Esophagus (tissue), 2 donors: ENCODE measurements around the gene GRB10. TPM values are rescaled to one million over a fixed set of nuclear protein-coding genes. Genes with fewer than 3 reads are reported as not detected.
"Not testable (repeated sequence)": the region's sequence is repeated elsewhere in the genome, so short reads cannot be mapped to it uniquely, and the experiment has no call there.

Source experiments
- H3K27ac ChIP-seq, 2 donors: one replicate each; pipeline ENCODE4 v1.5.1; 2013; ENCODE audit warnings: low read depth in 2 of 2, mild to moderate bottlenecking in 2 of 2, inconsistent platforms in 1 of 2, low read length in 1 of 2, moderate library complexity in 1 of 2
- H3K27me3 ChIP-seq, 2 donors: one replicate each; pipeline ENCODE4 v1.6.1; 2013; ENCODE audit warnings: low read length in 2 of 2, control low read depth in 1 of 2, mild to moderate bottlenecking in 1 of 2; ENCODE audit not compliant: insufficient read depth in 2 of 2, control insufficient read depth in 1 of 2
- H3K36me3 ChIP-seq, 2 donors: one replicate each; pipeline ENCODE4 v1.6.1; 2013; ENCODE audit warnings: low read length in 1 of 2; ENCODE audit not compliant: control insufficient read depth in 2 of 2, insufficient read depth in 2 of 2
- H3K4me1 ChIP-seq, 2 donors: one replicate each; pipeline ENCODE4 v1.6.1; 2013; ENCODE audit warnings: low read length in 1 of 2; ENCODE audit not compliant: control insufficient read depth in 2 of 2, insufficient read depth in 2 of 2
- H3K4me3 ChIP-seq, 2 donors: one replicate each; pipeline ENCODE4 v1.5.1; 2013; ENCODE audit warnings: low read length in 2 of 2, mild to moderate bottlenecking in 2 of 2, low read depth in 1 of 2, moderate library complexity in 1 of 2
- H3K9me3 ChIP-seq, 2 donors: one replicate each; pipeline ENCODE4 v1.6.1; 2013; ENCODE audit warnings: mild to moderate bottlenecking in 2 of 2, low read depth in 1 of 2, low read length in 1 of 2, moderate library complexity in 1 of 2; ENCODE audit not compliant: control insufficient read depth in 2 of 2, insufficient read depth in 1 of 2
- WGBS, 2 donors: extraction: QIAGEN DNeasy Blood & Tissue Kit; methylation state at CpG; one replicate each; pipeline ENCODE4 v1.1.7; 2013; 5-methylcytosine and 5-hydroxymethylcytosine counted together
- polyA plus RNA-seq, 2 donors: library from polyadenylated mRNA; stranded (reverse); fragments of 200-250 nt; gene quantifications; one replicate each; pipeline ENCODE4 v1.2.3, GENCODE V29; 2013
- donor health status: healthy with polysubstance abuse.
- donor health status: Bipolar disorder and iron deficiency.

The GRB10 gene
- polyA plus RNA-seq, 2 donors = 4.0 to 5.0 TPM

DNA sequence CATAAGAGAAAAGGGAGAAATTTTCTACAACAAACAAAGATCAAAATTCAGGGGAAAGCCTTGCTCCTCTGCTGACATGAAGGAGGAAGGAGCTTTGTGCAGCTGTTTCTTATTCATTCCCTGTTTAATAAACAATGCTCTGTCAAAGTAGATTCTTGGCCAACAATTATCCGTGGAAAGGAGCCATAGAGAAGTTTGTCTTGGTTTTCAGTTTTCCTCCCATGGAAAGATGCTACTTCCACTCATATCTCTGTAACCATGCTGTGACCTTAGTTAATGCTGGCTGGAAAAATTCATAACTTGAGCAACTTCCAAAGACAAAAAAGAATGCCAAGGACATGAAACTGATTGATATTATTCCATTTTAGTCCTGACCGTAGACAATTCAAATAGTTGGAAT is 225.6 kb downstream of the GRB10 start:
- Histone ChIP-seq H3K36me3 (no peaks in the 10 kb centered on the region), H3K4me3 (no peak overlapping the region), H3K9me3 (peaks cover 3 to 4% of the 10 kb centered on the region in 2 donors), H3K27me3 (no peaks in the 10 kb centered on the region), H3K27ac (no peak overlapping the region), H3K4me1 (peaks cover 0 to 2% of the 10 kb centered on the region in 2 donors)
- WGBS, 2 donors = 39 to 44% methylated on average over 2 of the region's 2 CpGs

DNA sequence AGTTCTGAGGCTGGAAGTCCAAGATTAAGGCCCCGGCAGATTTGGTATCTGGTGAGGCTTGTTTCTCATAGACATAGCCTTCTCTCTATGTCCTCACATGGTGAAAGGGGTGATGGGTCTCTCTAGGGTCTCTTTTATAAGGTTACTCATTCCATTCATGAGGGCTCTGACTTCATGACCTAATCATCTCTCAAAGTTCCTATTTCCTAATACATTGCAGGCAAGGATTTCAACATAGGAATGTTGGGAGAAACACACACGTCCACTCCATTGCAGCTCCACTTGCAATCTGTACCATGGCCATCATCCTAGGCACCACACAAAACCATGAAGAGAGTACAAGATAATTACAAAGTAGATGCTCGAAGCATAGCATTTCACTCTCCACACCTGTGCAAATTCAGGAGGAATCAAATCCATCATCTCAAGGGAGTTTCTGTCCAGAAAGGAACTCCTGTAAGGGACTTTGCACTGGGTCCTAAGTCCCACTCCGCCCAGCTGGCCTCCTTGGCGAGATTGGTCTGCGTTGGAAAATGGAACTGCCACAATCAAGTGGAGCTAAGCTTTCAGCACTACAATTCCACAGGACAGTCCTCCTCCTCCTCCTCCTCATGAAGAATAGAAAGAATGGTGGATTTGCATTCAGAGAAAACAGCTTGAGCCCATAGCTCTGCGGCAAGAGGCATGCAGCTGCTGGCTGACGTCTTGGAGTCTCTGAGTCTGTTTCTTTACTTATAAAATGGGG is 226.3 kb downstream of the GRB10 start:
- H3K27ac ChIP-seq = no peak overlapping the region

DNA sequence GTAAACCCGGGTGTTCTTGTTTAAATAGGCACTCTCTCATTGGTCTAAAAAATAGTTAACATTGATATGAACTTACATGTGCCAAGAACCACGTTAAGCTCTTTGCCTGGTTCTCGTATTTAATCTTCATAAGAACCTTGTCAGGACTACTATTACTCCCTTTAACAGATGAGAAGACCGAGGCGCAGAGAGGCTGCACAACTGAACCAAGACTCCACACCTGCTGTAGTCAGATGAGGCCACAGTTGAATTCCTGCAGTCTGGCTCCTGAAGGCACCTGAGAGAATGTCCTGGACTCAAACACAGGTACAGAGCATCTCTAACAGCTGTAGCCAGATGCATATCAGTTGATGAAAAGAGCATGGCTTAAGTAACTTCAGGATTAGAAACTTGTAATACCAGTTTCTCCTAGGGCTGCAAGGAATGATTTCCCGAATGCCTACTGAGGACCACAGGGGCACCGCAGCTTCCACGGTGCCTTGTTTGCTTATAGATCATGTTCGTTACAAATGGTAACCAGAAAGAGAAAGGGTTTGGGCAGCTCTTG is 227.0 kb downstream of the GRB10 start:
- peaks cover 3 to 4% of the 10 kb centered on the region in 2 donors for H3K9me3 ChIP-seq
- no peak overlapping the region for H3K27ac ChIP-seq
- H3K4me3 ChIP-seq = no peak overlapping the region
- no peaks in the 10 kb centered on the region for H3K27me3 ChIP-seq
- no peaks in the 10 kb centered on the region for H3K4me1 ChIP-seq
- 72 to 74% methylated on average over 9 of the region's 9 CpGs for WGBS, 2 donors
- H3K36me3 ChIP-seq = no peaks in the 10 kb centered on the region

More for the DNA sequence above, 226.3 kb downstream of the GRB10 start:
- Histone ChIP-seq H3K27me3 (no peaks in the 10 kb centered on the region), H3K4me3 (no peak overlapping the region), H3K9me3 (peaks cover 3 to 4% of the 10 kb centered on the region in 2 donors), H3K36me3 (no peaks in the 10 kb centered on the region), H3K4me1 (peaks cover 0 to 2% of the 10 kb centered on the region in 2 donors)
- 53 to 57% methylated on average over 8 of the region's 8 CpGs for WGBS, 2 donors

DNA sequence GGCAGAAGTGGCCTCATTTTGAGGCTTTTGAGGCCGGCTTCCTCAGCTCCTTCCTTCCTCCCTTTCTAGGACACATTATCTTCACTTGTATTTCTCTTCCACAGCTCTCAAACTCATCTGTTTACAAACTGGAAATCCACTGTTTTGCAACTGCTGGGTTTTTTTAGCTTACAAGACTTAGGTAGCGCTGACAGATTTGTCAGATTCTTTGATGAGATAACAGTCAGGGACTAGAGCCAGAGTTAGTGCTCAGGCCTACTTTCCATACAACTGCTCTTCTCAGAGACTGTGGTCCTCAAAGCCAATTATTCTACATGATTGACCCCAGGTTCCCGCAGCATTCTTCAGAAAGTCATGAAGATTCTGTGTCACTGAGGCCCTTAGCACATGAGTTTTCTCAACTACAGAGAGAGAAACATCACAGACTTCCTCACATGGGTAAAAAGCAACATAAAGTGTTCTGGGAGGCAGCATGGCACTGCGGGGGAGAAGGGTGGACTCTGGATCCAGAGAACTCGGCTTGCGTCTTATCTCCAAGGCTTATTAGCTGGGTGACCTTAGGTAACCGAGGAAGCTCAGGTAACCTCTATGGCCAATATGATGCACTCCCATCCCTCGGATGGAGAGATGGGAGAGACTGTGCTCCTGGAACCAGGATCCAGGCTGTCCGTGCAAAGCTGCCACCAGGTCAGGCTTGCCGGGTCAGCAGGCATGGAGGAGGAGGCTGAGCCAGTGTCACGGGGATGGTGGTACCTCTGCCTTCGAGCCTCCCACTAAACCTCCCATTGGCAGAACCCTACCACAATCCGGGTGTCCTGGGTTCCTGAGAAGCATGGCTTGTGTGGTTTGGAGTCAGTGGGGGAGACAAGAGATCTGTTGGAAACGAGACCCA is 228.0 kb downstream of the GRB10 start:
- H3K36me3 ChIP-seq = no peaks in the 10 kb centered on the region
- H3K4me1 ChIP-seq = no peaks in the 10 kb centered on the region
- H3K9me3 ChIP-seq = peaks cover 3 to 4% of the 10 kb centered on the region in 2 donors
- H3K27ac ChIP-seq = no peak overlapping the region
- WGBS, 2 donors = 86 to 87% methylated on average over 14 of the region's 14 CpGs
- H3K4me3 ChIP-seq = no peak overlapping the region
- H3K27me3 ChIP-seq = no peaks in the 10 kb centered on the region

DNA sequence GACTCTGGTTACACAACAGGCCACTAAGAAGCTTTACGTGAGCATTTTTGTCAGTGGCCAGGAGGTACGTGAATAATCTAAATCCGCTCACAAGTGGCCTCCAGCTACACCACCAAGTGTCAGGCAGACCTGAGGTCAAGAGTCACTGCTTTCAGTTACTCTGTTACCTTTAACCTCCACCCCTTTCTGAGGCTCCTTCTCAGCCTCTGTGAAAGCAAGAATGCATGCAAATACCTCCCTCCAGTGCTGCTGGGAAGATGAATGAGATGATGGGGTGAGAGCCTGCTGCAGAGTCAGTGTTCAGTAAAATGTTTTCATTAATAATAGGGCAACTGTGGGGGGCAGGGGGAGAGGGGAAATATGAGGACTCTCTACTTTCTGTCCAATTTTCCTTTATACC is 228.7 kb downstream of the GRB10 start:
- H3K27me3 ChIP-seq = no peaks in the 10 kb centered on the region
- H3K4me3 ChIP-seq = no peak overlapping the region
- H3K4me1 ChIP-seq = no peaks in the 10 kb centered on the region
- no peak overlapping the region for H3K27ac ChIP-seq
- 51 to 52% methylated on average over 3 of the region's 3 CpGs for WGBS, 2 donors
- H3K9me3 ChIP-seq = peaks cover 3 to 4% of the 10 kb centered on the region in 2 donors
- no peaks in the 10 kb centered on the region for H3K36me3 ChIP-seq

DNA sequence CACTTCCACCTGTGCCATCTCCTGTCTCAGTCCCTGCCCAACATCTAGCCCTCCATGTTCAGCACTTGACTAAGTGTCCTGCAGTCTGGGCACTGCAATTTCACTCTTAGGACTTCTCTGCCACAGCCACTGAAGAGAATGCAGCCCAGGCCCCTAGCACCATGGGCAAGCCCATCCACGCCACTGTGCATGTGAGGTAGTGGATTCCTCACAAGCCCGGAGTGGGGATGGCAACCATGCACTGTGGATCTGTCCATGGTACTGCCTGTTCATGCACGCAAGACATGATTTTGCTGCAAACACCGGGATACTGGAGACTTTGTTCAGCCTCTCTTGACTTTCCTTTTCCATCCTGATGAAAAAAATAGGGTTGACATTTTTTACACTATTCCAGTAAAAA is 229.8 kb downstream of the GRB10 start:
- no peaks in the 10 kb centered on the region for H3K36me3 ChIP-seq
- H3K27ac ChIP-seq = no peak overlapping the region
- WGBS, 2 donors = 16 to 26% methylated on average over 4 of the region's 4 CpGs
- H3K4me3 ChIP-seq = no peak overlapping the region
- H3K9me3 ChIP-seq = peaks cover 0 to 3% of the 10 kb centered on the region in 2 donors
- no peaks in the 10 kb centered on the region for H3K4me1 ChIP-seq
- no peaks in the 10 kb centered on the region for H3K27me3 ChIP-seq

DNA sequence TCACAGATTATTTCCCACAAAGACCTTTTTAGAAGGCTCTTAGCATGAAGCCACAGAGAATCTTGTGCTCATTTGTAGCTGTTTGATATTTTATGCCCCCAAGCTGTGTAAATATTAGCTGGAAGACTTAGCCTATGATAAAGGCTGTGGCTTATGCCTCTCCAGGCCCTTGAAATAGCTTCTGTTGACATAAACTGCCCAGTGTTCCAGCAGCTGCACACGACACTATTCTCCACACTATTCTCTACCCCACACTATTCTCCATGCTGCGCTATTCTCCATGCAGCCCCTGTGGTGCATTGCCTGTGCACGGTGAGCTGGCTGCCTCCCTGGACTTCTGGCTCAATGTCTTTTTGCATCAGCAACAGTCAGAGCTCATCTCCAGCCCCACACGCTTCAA is 230.6 kb downstream of the GRB10 start:
- 54 to 58% methylated on average over 4 of the region's 4 CpGs for WGBS, 2 donors
- Histone ChIP-seq H3K9me3 (peaks cover 0 to 3% of the 10 kb centered on the region in 2 donors), H3K36me3 (no peaks in the 10 kb centered on the region), H3K4me3 (no peak overlapping the region), H3K27me3 (no peaks in the 10 kb centered on the region), H3K27ac (no peak overlapping the region), H3K4me1 (no peaks in the 10 kb centered on the region)

DNA sequence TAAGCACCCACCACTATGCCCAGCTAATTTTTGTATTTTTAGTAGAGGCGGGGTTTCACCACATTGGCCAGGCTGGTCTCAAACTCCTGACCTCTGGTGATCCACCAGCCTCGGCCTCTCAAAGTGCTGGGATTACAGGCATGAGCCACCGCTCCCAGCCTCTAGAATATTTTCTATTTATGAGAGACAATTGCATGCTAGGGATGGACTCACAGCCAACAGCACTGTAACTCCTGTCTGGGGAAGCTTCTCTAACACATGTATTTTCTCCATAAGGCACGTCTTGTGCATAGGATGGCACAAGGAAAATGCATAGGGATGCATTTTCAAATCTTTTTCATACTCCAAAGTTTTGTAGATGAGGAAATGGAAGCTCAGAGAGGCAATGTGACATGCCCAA is 237.1 kb downstream of the GRB10 start:
- H3K27me3 ChIP-seq, H3K4me3 ChIP-seq, H3K27ac ChIP-seq, H3K9me3 ChIP-seq, H3K36me3 ChIP-seq, H3K4me1 ChIP-seq: not testable (repeated sequence)
- 86 to 89% methylated on average over 4 of the region's 4 CpGs for WGBS, 2 donors

DNA sequence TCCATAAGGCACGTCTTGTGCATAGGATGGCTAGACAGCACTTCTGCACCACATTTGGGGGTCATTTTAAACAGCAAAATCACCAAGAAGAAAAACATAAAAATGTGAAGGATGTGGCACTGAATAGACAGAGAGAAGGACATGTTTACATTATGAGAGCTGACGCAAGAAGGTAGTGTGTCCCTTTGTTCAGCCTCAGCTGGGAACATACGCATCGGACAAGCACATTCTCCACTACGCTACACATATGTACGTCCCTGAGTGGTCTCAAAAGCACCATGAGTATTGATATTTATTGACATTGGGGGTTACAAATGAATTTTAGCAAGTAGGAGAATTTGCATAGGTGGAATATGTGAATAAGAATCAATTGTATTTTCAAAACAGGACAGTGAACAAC is 237.7 kb downstream of the GRB10 start:
- Histone ChIP-seq H3K4me1 (no peaks in the 10 kb centered on the region), H3K4me3 (no peak overlapping the region), H3K36me3 (no peaks in the 10 kb centered on the region), H3K27me3 (no peaks in the 10 kb centered on the region), H3K27ac (no peak overlapping the region), H3K9me3 (no peaks in the 10 kb centered on the region)
- 76 to 80% methylated on average over 6 of the region's 6 CpGs for WGBS, 2 donors
